ENCODE data around the gene SH2D1B. TPM values are rescaled to one million over a fixed set of nuclear protein-coding genes. Genes with fewer than 3 reads are reported as not detected.

SH2D1B gene
- total RNA-seq, 3 donors from 2014 or later (not counting 1 experiment from before 2014, with no cell fraction given) = 133 to 250 (median 143) TPM

DNA sequence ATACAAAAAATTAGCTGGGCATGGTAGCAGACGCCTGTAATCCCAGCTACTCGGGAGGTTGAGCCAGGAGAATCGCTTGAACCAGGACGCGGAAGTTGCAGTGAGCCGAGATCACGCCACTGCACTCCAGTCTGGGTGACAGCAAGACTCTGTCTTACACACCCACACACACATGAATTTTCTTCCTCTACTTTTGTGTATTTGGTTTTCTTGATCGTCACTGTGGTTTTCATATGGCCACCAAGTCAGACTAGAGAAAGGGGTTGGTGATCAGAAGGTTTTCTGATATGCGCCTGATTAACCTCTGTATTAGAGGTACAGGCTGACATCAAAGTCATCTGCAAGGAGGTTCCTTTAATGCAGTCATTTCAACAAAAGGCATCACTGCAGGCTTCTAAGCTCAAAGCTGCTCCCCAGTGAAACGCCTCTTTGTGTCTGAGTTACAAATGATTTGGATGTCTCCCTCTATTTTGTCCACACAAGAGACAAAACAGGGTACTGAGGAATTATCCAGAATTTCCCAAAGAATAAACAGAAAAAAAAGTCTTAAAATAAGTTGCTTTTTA is 11.1 kb downstream of the SH2D1B start:
- peaks cover 76 to 84% of the 10 kb centered on the region in 2 donors for H3K4me1 Mint-ChIP-seq
- no peaks in the 10 kb centered on the region for H3K27me3 Mint-ChIP-seq (ENCODE audit: low read depth in 2 of 2)

DNA sequence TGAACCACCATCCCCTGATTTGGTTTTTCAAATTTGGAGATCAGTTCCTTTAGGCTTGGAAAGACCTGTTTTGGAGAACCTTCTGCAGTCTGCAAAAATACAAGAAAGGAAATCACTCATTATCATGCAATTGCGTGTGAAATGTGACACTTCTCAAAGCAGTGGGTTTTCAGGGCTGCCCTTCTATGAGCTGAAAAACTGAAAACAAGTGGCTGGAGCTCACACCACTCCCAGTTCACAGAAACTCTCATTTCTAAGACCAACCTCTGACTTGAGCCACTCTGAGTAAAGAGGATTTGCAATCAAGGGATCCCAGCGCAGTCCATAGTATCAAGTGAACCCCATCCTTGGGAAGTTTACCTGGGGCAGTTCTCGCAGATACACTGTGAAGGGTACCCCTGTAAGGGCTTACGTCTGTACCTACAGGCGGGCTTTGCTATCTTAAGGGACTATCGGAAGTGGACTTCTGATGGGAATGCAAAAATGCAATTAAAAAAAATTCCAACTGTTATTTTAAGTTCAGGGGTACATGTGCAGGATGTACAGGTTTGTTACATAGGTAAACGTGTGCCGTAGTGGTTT is 12.8 kb downstream of the SH2D1B start:
- ATAC-seq = peak; percentile 54 to 69 (median 65)
- H3K9me3 ChIP-seq (ENCODE audit: control insufficient read depth, insufficient read depth, low read length) = no peaks in the 10 kb centered on the region
- H3K4me3 Mint-ChIP-seq = peak overlapping the region; percentile 82
- H3K27me3 ChIP-seq (ENCODE audit: control insufficient read depth, insufficient read depth, low read length) = no peaks in the 10 kb centered on the region
- H3K27me3 Mint-ChIP-seq (ENCODE audit: low read depth in 2 of 2) = no peaks in the 10 kb centered on the region
- H3K27ac Mint-ChIP-seq = peak overlapping the region; percentile 92 to 94
- 80% methylated on average over 8 of the region's 8 CpGs for WGBS (ENCODE audit: insufficient coverage)
- intact Hi-C loops (cut with micrococcal nuclease) = loop anchor here (10.0 kb wide), 1 partner anchor 604 kb away; no protein-coding TSS in a partner anchor
- H3K9me3 Mint-ChIP-seq = no peaks in the 10 kb centered on the region
- peaks cover 66% of the 10 kb centered on the region for H3K36me3 ChIP-seq (ENCODE audit: control insufficient read depth, insufficient read depth, low read length)
- peaks cover 45% of the 10 kb centered on the region for H3K4me1 ChIP-seq (ENCODE audit: control insufficient read depth, insufficient read depth, low read length)
- peak overlapping the region; percentile 67 for H3K27ac ChIP-seq (ENCODE audit: low read length)
- peaks cover 63 to 71% of the 10 kb centered on the region in 2 donors for H3K4me1 Mint-ChIP-seq
- H3K36me3 Mint-ChIP-seq = peaks cover 26% of the 10 kb centered on the region
- no peak overlapping the region for H3K4me3 ChIP-seq (ENCODE audit: low read length)
- TF ChIP-seq, protein P1, sequence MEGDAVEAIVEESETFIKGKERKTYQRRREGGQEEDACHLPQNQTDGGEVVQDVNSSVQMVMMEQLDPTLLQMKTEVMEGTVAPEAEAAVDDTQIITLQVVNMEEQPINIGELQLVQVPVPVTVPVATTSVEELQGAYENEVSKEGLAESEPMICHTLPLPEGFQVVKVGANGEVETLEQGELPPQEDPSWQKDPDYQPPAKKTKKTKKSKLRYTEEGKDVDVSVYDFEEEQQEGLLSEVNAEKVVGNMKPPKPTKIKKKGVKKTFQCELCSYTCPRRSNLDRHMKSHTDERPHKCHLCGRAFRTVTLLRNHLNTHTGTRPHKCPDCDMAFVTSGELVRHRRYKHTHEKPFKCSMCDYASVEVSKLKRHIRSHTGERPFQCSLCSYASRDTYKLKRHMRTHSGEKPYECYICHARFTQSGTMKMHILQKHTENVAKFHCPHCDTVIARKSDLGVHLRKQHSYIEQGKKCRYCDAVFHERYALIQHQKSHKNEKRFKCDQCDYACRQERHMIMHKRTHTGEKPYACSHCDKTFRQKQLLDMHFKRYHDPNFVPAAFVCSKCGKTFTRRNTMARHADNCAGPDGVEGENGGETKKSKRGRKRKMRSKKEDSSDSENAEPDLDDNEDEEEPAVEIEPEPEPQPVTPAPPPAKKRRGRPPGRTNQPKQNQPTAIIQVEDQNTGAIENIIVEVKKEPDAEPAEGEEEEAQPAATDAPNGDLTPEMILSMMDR (IDR thresholded peaks at IDR 0.05) = no peak
- no peak for DNase-seq

More for the DNA sequence above, 11.1 kb downstream of the SH2D1B start:
- Mint-ChIP-seq H3K9me3 (no peaks in the 10 kb centered on the region), H3K4me3 (peak overlapping the region; percentile 81), H3K36me3 (peaks cover 28% of the 10 kb centered on the region), H3K27ac (peak overlapping the region; percentile 92 to 94)
- peaks cover 54% of the 10 kb centered on the region for H3K36me3 ChIP-seq (ENCODE audit: control insufficient read depth, insufficient read depth, low read length)
- H3K27me3 ChIP-seq (ENCODE audit: control insufficient read depth, insufficient read depth, low read length) = no peaks in the 10 kb centered on the region
- peaks cover 46% of the 10 kb centered on the region for H3K4me1 ChIP-seq (ENCODE audit: control insufficient read depth, insufficient read depth, low read length)
- no peak overlapping the region for H3K4me3 ChIP-seq (ENCODE audit: low read length)
- intact Hi-C loops (cut with micrococcal nuclease) = no loop called here
- no peak for DNase-seq
- 72% methylated on average over 10 of the region's 10 CpGs for WGBS (ENCODE audit: insufficient coverage)
- no peaks in the 10 kb centered on the region for H3K9me3 ChIP-seq (ENCODE audit: control insufficient read depth, insufficient read depth, low read length)
- peak; percentile 68 to 81 (median 73) for ATAC-seq
- peak overlapping the region; percentile 67 for H3K27ac ChIP-seq (ENCODE audit: low read length)
- TF ChIP-seq, protein P1 (IDR thresholded peaks at IDR 0.05) = no peak

DNA sequence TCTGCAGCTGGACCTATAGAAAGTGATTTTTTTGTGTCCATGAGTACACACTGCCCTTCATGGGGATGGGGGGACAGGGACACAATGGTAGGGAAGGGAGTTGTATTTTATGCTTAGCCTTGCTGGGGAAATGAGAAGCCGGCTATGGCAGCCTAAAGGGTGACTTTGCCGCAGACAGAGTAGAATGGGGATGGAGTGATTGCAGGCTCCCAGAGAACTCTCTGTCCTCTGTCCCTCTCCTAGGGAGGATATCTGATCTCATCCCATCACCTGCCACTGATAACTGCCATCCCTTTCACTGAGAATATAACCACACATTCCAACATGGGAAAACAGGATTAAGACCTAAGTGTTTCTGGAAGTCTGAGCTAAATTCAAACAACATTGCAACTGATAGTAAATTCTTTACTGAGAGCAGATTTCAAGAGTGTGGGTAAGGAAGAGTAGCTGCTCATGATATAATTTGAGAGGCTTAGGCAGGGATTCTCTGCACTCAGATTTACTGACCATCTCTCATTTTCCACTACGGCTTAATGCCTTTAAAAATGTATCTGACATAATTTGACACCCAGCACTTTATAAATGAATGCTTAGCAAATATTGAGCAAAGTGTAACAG is 13.9 kb downstream of the SH2D1B start:
- Mint-ChIP-seq H3K36me3 (peaks cover 31% of the 10 kb centered on the region), H3K9me3 (no peaks in the 10 kb centered on the region), H3K4me3 (peak overlapping the region; percentile 82), H3K27ac (peak overlapping the region; percentile 92 to 94), H3K4me1 (peaks cover 61% of the 10 kb centered on the region in 2 donors), H3K27me3 (ENCODE audit: low read depth in 2 of 2) (no peaks in the 10 kb centered on the region)
- TF ChIP-seq, protein P1 (IDR thresholded peaks at IDR 0.05) = no peak
- peak overlapping the region; percentile 6 for H3K27ac ChIP-seq (ENCODE audit: low read length)
- WGBS (ENCODE audit: insufficient coverage) = 94% methylated on average over 2 of the region's 3 CpGs
- ATAC-seq = no peak
- no peak overlapping the region for H3K4me3 ChIP-seq (ENCODE audit: low read length)
- no peaks in the 10 kb centered on the region for H3K27me3 ChIP-seq (ENCODE audit: control insufficient read depth, insufficient read depth, low read length)
- no peak for DNase-seq
- no peaks in the 10 kb centered on the region for H3K9me3 ChIP-seq (ENCODE audit: control insufficient read depth, insufficient read depth, low read length)
- peaks cover 40% of the 10 kb centered on the region for H3K4me1 ChIP-seq (ENCODE audit: control insufficient read depth, insufficient read depth, low read length)
- peaks cover 66% of the 10 kb centered on the region for H3K36me3 ChIP-seq (ENCODE audit: control insufficient read depth, insufficient read depth, low read length)
- intact Hi-C loops (cut with micrococcal nuclease) = loop anchor here (10.0 kb wide), 1 partner anchor 603 kb away; no protein-coding TSS in a partner anchor
